Naive thymus-derived CD4-positive, alpha-beta T cell (primary cell): ENCODE data around the gene TMEM94. TPM values are rescaled to one million over a fixed set of nuclear protein-coding genes. Genes with fewer than 3 reads are reported as not detected.

Experiments
- ATAC-seq: fragments of 150-1000 bp; cut with Tn5 transposase; 2 replicates; pipeline ENCODE4 v1.10.0; 2021; ENCODE audit warnings: mild to moderate bottlenecking, moderate library complexity
- CTCF ChIA-PET: fragments of 350-600 bp; sonication (Branson Sonifier 250); formaldehyde crosslinking; loops from one replicate; lab custom pipeline; 2021; ENCODE audit warnings: antibody characterized with exemption; lab: Charles Lee
- POLR2A ChIA-PET: fragments of 350-600 bp; sonication (Branson Sonifier 250); formaldehyde crosslinking; loops from one replicate; lab custom pipeline; 2021; ENCODE audit warnings: antibody characterized with exemption, inconsistent platforms; lab: Charles Lee
- DNase-seq, 9 donors: peaks; one replicate each; pipeline versions ENCODE4 v3.0.0 to v3.0.0-alpha.2; 2020 to 2022; ENCODE audit warnings: mixed read lengths in 1 of 9
- H3K27ac ChIP-seq: one replicate; pipeline ENCODE4 v1.7.0; 2013; ENCODE audit warnings: mild to moderate bottlenecking, low read depth, low read length, moderate library complexity
- H3K27me3 ChIP-seq, 2 donors: one replicate each; pipeline ENCODE4 v1.7.0; 2013; ENCODE audit warnings: low read length in 2 of 2, mild to moderate bottlenecking in 2 of 2, moderate library complexity in 2 of 2; ENCODE audit not compliant: control insufficient read depth in 2 of 2, insufficient read depth in 2 of 2
- H3K36me3 ChIP-seq, 3 experiments: 1 replicate in 2 of 3; 2 replicates in 1 of 3; pipeline ENCODE4 v1.7.0; 2013; ENCODE audit warnings: low read length in 3 of 3, mild to moderate bottlenecking in 3 of 3, moderate library complexity in 1 of 3; ENCODE audit not compliant: insufficient read depth in 3 of 3, control insufficient read depth in 2 of 3
- H3K4me1 ChIP-seq, 2 donors: one replicate each; pipeline ENCODE4 v1.7.0; 2013; ENCODE audit warnings: low read length in 2 of 2, mild to moderate bottlenecking in 2 of 2, moderate library complexity in 1 of 2; ENCODE audit not compliant: control insufficient read depth in 2 of 2, insufficient read depth in 2 of 2
- H3K4me3 ChIP-seq: 2 replicates; pipeline ENCODE4 v1.7.0; 2013; ENCODE audit warnings: mild to moderate bottlenecking, low read length
- H3K9me3 ChIP-seq, 3 experiments: 1 replicate in 2 of 3; 2 replicates in 1 of 3; pipeline ENCODE4 v1.7.0; 2013; ENCODE audit warnings: low read length in 3 of 3; ENCODE audit not compliant: control insufficient read depth in 2 of 3
- H3K27ac Mint-ChIP-seq, 9 donors: one replicate each; pipeline ENCODE4 v1.8.0; 2020 to 2022; ENCODE audit warnings: mixed read lengths in 9 of 9, mild to moderate bottlenecking in 8 of 9, moderate library complexity in 5 of 9, inconsistent platforms in 2 of 9
- H3K27me3 Mint-ChIP-seq, 5 donors: one replicate each; pipeline ENCODE4 v1.8.0; 2021 to 2022; ENCODE audit warnings: mixed read lengths in 5 of 5, mild to moderate bottlenecking in 1 of 5
- H3K36me3 Mint-ChIP-seq, 5 donors: one replicate each; pipeline ENCODE4 v1.8.0; 2020 to 2022; ENCODE audit warnings: mixed read lengths in 5 of 5, mild to moderate bottlenecking in 3 of 5, inconsistent platforms in 1 of 5
- H3K4me1 Mint-ChIP-seq, 7 donors: one replicate each; pipeline ENCODE4 v1.8.0; 2020 to 2022; ENCODE audit warnings: mixed read lengths in 7 of 7, mild to moderate bottlenecking in 3 of 7, inconsistent platforms in 1 of 7
- H3K4me3 Mint-ChIP-seq, 10 donors: one replicate each; pipeline ENCODE4 v1.8.0; 2020 to 2022; ENCODE audit warnings: mild to moderate bottlenecking in 10 of 10, mixed read lengths in 10 of 10, moderate library complexity in 6 of 10, inconsistent platforms in 2 of 10
- H3K9me3 Mint-ChIP-seq, 11 donors: one replicate each; pipeline ENCODE4 v1.8.0; 2020 to 2022; ENCODE audit warnings: mixed read lengths in 11 of 11, mild to moderate bottlenecking in 4 of 11, inconsistent platforms in 1 of 11, moderate library complexity in 1 of 11
- intact Hi-C, 2 donors: fragments of 100-400 bp; cut with micrococcal nuclease; formaldehyde crosslinking; loops; one replicate each; pipeline ENCODE4 v1.15.1; 2023
- polyA plus RNA-seq, 2 donors: library from polyadenylated mRNA; unstranded; fragments of 300-500 nt; fragmentation: Illumina TruSeq; gene quantifications; one replicate each; pipeline ENCODE4 v1.2.3, GENCODE V29; 2021
- total RNA-seq, 6 experiments: library from RNA in 5 of 6; stranded (reverse) in 5 of 6; gene quantifications; 1 replicate in 5 of 6; 2 replicates in 1 of 6; pipeline ENCODE4 v1.2.3 and lab custom pipeline; 2021 to 2026

TMEM94 gene
- total RNA-seq (10 to 100 TPM; 74.1 to 97.2 (median 81.9) TPM), polyA plus RNA-seq (10 to 100 TPM; 11.7 to 27.2 TPM), total RNA-seq (lab: John Stamatoyannopoulos, UW) (80.8 reads per million, percentile 81 among the genes with 10 or more reads in this experiment)

GRCh38 chr17:75456417-75457046 lies at the start of gene TMEM94:
Gene TMEM94, plus strand, starts transcription at chr17:75456635. Its CDS starts 15,271 bp downstream, at chr17:75471906.
- Mint-ChIP-seq H3K4me1 (peaks cover 25 to 42% (median 34%) of the 10 kb centered on the region in 7 donors), H3K4me3 (peak within 1 kb of the TSS; percentile 92 to 99 (median 94)), H3K27ac (peak within 1 kb of the TSS; percentile 84 to 99 (median 93)), H3K36me3 (no peaks in the 10 kb centered on the region), H3K27me3 (no peaks in the 10 kb centered on the region), H3K9me3 (no peaks in the 10 kb centered on the region)
- Histone ChIP-seq H3K4me1 (peaks cover 10% of the 10 kb centered on the region in 2 donors), H3K27ac (peak within 1 kb of the TSS; percentile 74), H3K27me3 (no peaks in the 10 kb centered on the region), H3K36me3 (peaks cover 0 to 5% (median 0%) of the 10 kb centered on the region in 3 experiments), H3K4me3 (peak within 1 kb of the TSS; percentile 99), H3K9me3 (no peaks in the 10 kb centered on the region)
- ChIA-PET POLR2A (interaction anchor here (0.6 to 3.7 kb wide), 20 partner anchors 26 to 399 kb away, joined by 3 to 28 read pairs (median 4); partner anchors contain the start of genes GGA3, GRB2, MIF4GD and MRPS7), CTCF (interaction anchor here (0.7 to 1.2 kb wide), 8 partner anchors 10 to 297 kb away, joined by 3 to 6 read pairs (median 3); no protein-coding TSS in a partner anchor)
- ATAC-seq (peak; percentile 98), DNase-seq (peak; percentile 70 to 93 (median 89))
- intact Hi-C loops: loop anchor here (1.0 to 2.0 kb wide), 14 partner anchors 9 to 583 kb away; partner anchors contain the start of genes GGA3 (in 2 of the 2), GRB2 (in 2 of the 2), MRPS7 (in 2 of the 2) and SLC25A19 (in 2 of the 2)

GRCh38 chr17:75407655-75408352 lies 48.6 kb upstream of the TMEM94 start:
- Mint-ChIP-seq H3K9me3 (peaks cover 0 to 2% (median 0%) of the 10 kb centered on the region in 11 donors), H3K36me3 (peaks cover 0 to 5% (median 0%) of the 10 kb centered on the region in 5 donors), H3K27me3 (no peaks in the 10 kb centered on the region), H3K4me3 (no peak overlapping the region), H3K4me1 (peaks cover 32 to 49% (median 47%) of the 10 kb centered on the region in 7 donors), H3K27ac (peak overlapping the region in 5 of 9 donors; percentile 9 to 80 (median 22))
- no peak for DNase-seq
- intact Hi-C loops: loop anchor here (5.0 to 10.0 kb wide), 2 partner anchors 373 to 436 kb away; partner anchors contain the start of gene HID1 (in 1 of the 2)
- Histone ChIP-seq H3K4me1 (peaks cover 12 to 26% of the 10 kb centered on the region in 2 donors), H3K27ac (no peak overlapping the region), H3K9me3 (no peaks in the 10 kb centered on the region), H3K4me3 (no peak overlapping the region), H3K27me3 (no peaks in the 10 kb centered on the region), H3K36me3 (peaks cover 0 to 7% (median 0%) of the 10 kb centered on the region in 3 experiments)
- CTCF ChIA-PET: interaction anchor here (1.0 to 2.7 kb wide), 2 partner anchors 85 kb away, joined by 8 to 14 read pairs; no protein-coding TSS in a partner anchor
- no peak for ATAC-seq
- POLR2A ChIA-PET: interaction anchor here (0.6 to 3.4 kb wide), 5 partner anchors 62 to 137 kb away, joined by 3 to 32 read pairs (median 4); partner anchors contain the start of genes MIF4GD and SLC25A19

GRCh38 chr17:75410141-75410540 lies 46.3 kb upstream of the TMEM94 start:
- H3K36me3 Mint-ChIP-seq: no peaks in the 10 kb centered on the region
- intact Hi-C loops: loop anchor here in 1 of 2 donors (5.0 kb wide), 1 partner anchor 298 kb away; no protein-coding TSS in a partner anchor
- peaks cover 3 to 21% of the 10 kb centered on the region in 2 donors for H3K4me1 ChIP-seq
- no peak for DNase-seq
- POLR2A ChIA-PET: interaction anchor here (0.6 kb wide), 1 partner anchor 293 kb away, joined by 3 read pairs; no protein-coding TSS in a partner anchor
- peaks cover 0 to 3% (median 0%) of the 10 kb centered on the region in 3 experiments for H3K36me3 ChIP-seq
- no peak for ATAC-seq
- peaks cover 0 to 2% (median 0%) of the 10 kb centered on the region in 11 donors for H3K9me3 Mint-ChIP-seq
- CTCF ChIA-PET: interaction anchor here (0.5 kb wide), 1 partner anchor 86 kb away, joined by 5 read pairs; no protein-coding TSS in a partner anchor
- H3K27ac ChIP-seq: no peak overlapping the region
- H3K27me3 Mint-ChIP-seq: peaks cover 0 to 15% (median 0%) of the 10 kb centered on the region in 5 donors
- no peaks in the 10 kb centered on the region for H3K9me3 ChIP-seq
- H3K4me3 Mint-ChIP-seq: peak overlapping the region in 4 of 10 donors; percentile 26 to 71 (median 29)
- H3K27ac Mint-ChIP-seq: peak overlapping the region in 3 of 9 donors; percentile 38 to 56 (median 39)
- H3K4me1 Mint-ChIP-seq: peaks cover 24 to 38% (median 35%) of the 10 kb centered on the region in 7 donors
- H3K4me3 ChIP-seq: no peak overlapping the region
- no peaks in the 10 kb centered on the region for H3K27me3 ChIP-seq

- no peaks in the 10 kb centered on the region for H3K36me3 ChIP-seq
- intact Hi-C loops: loop anchor here (1.0 to 5.0 kb wide), 12 partner anchors 7 to 450 kb away; partner anchors contain the start of genes MIF4GD (in 2 of the 2) and SLC25A19 (in 2 of the 2)
- Mint-ChIP-seq H3K9me3 (peaks cover 0 to 3% (median 0%) of the 10 kb centered on the region in 11 donors), H3K4me3 (peak overlapping the region in 8 of 10 donors; percentile 21 to 75 (median 59)), H3K36me3 (no peaks in the 10 kb centered on the region), H3K27me3 (peaks cover 0 to 22% (median 0%) of the 10 kb centered on the region in 5 donors), H3K27ac (peak overlapping the region in 7 of 9 donors; percentile 7 to 56 (median 48)), H3K4me1 (peaks cover 19 to 29% (median 28%) of the 10 kb centered on the region in 7 donors)
- no peaks in the 10 kb centered on the region for H3K9me3 ChIP-seq
- no peak overlapping the region for H3K4me3 ChIP-seq
- no peak overlapping the region for H3K27ac ChIP-seq
- no peak for ATAC-seq
- no peak for DNase-seq
- POLR2A ChIA-PET: interaction anchor here (1.1 kb wide), 2 partner anchors 122 to 140 kb away, joined by 4 to 5 read pairs; partner anchors contain the start of genes MIF4GD and SLC25A19
- peaks cover 3 to 17% of the 10 kb centered on the region in 2 donors for H3K4me1 ChIP-seq
- no peaks in the 10 kb centered on the region for H3K27me3 ChIP-seq
- CTCF ChIA-PET: interaction anchor here (0.6 to 2.8 kb wide), 15 partner anchors 10 to 351 kb away, joined by 3 to 20 read pairs (median 4); partner anchors contain the start of genes MIF4GD and SLC25A19
These were observed 44.9 kb upstream of the TMEM94 start for GRCh38 chr17:75411328-75412067.

- peak; percentile 52 to 82 (median 73) for DNase-seq
- H3K36me3 ChIP-seq: no peaks in the 10 kb centered on the region
- peaks cover 0 to 3% (median 0%) of the 10 kb centered on the region in 11 donors for H3K9me3 Mint-ChIP-seq
- peak overlapping the region; percentile 19 for H3K27ac ChIP-seq
- H3K4me1 Mint-ChIP-seq: peaks cover 14 to 26% (median 23%) of the 10 kb centered on the region in 7 donors
- peak; percentile 88 for ATAC-seq
- H3K36me3 Mint-ChIP-seq: no peaks in the 10 kb centered on the region
- POLR2A ChIA-PET: interaction anchor here (0.5 to 1.5 kb wide), 4 partner anchors 69 to 150 kb away, joined by 4 to 5 read pairs (median 4); partner anchors contain the start of gene MIF4GD
- CTCF ChIA-PET: interaction anchor here (0.6 to 2.8 kb wide), 20 partner anchors 10 to 353 kb away, joined by 3 to 20 read pairs (median 4); partner anchors contain the start of genes MIF4GD, SLC25A19 and TMEM94
- intact Hi-C loops: loop anchor here (1.0 to 5.0 kb wide), 12 partner anchors 8 to 451 kb away; partner anchors contain the start of genes MIF4GD (in 2 of the 2) and SLC25A19 (in 2 of the 2)
- peak overlapping the region in 6 of 9 donors; percentile 15 to 87 (median 45) for H3K27ac Mint-ChIP-seq
- H3K4me1 ChIP-seq: peaks cover 3 to 13% of the 10 kb centered on the region in 2 donors
- peak overlapping the region; percentile 23 to 75 (median 60) for H3K4me3 Mint-ChIP-seq
- peaks cover 0 to 27% (median 0%) of the 10 kb centered on the region in 5 donors for H3K27me3 Mint-ChIP-seq
- H3K4me3 ChIP-seq: peak overlapping the region; percentile 25
- H3K27me3 ChIP-seq: no peaks in the 10 kb centered on the region
- no peaks in the 10 kb centered on the region for H3K9me3 ChIP-seq
These were observed 43.7 kb upstream of the TMEM94 start for GRCh38 chr17:75412455-75413317.
